HepG2 (cell line): ENCODE results near the gene MED12.

Experiments used
- ATF1 ChIP-seq: IDR thresholded peaks from 2 replicates; pipeline ENCODE4 v1.6.1; 2016; ENCODE audit warnings: mild to moderate bottlenecking, control low read depth
- MAFG ChIP-seq: sonication (generic); formaldehyde crosslinking; IDR thresholded peaks from 2 replicates; pipeline ENCODE4 v1.5.1; 2020; ENCODE audit warnings: mild to moderate bottlenecking, missing genetic modification reagents
- RXRA ChIP-seq: sonication (generic); formaldehyde crosslinking; IDR thresholded peaks from 2 replicates; pipeline ENCODE4 v1.5.1; 2020; ENCODE audit warnings: missing genetic modification reagents
- SMYD3 ChIP-seq: sonication (generic); formaldehyde crosslinking; IDR thresholded peaks from 2 replicates; pipeline ENCODE4 v1.8.1; 2023; ENCODE audit warnings: mild to moderate bottlenecking, missing genetic modification reagents
- ZZZ3 ChIP-seq: sonication (generic); formaldehyde crosslinking; IDR thresholded peaks from 2 replicates; pipeline ENCODE4 v1.4.0; 2020; ENCODE audit warnings: missing genetic modification reagents, mild to moderate bottlenecking, borderline replicate concordance
- TF ChIP-seq, protein P1 (sequence below): IDR thresholded peaks from 2 replicates; pipeline ENCODE4 v1.6.1; 2016; ENCODE audit warnings: missing compliant biosample characterization, missing genetic modification reagents, borderline replicate concordance
- TF ChIP-seq, protein P2 (sequence below): sonication (generic); formaldehyde crosslinking; IDR thresholded peaks from 2 replicates; pipeline ENCODE4 v1.5.0; 2020; ENCODE audit warnings: mild to moderate bottlenecking, missing genetic modification reagents, moderate library complexity

DNA sequence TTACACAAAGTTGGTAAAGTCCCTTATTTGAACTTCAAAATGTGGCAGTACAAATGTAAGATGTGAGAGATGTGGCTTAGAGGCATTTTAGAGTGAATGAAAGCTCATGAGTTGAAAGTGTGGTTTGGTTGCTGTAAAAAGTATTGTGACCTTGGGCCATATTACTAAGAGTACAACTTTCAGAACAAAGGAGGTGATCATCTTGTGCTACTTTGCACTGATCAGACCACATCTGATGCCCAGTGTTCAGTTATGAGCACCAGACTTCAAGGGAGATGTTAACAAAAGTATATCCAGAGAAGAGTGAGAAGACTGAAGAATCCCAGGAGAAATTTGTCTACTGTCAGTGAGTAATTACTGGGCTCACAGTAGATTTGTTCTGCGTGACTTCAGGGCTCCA, 56.4 kb downstream of the MED12 start:
- TF ChIP-seq, protein P1, sequence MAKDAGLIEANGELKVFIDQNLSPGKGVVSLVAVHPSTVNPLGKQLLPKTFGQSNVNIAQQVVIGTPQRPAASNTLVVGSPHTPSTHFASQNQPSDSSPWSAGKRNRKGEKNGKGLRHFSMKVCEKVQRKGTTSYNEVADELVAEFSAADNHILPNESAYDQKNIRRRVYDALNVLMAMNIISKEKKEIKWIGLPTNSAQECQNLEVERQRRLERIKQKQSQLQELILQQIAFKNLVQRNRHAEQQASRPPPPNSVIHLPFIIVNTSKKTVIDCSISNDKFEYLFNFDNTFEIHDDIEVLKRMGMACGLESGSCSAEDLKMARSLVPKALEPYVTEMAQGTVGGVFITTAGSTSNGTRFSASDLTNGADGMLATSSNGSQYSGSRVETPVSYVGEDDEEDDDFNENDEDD (CRISPR knock-in tag) = no peak
- TF ChIP-seq, protein P2, sequence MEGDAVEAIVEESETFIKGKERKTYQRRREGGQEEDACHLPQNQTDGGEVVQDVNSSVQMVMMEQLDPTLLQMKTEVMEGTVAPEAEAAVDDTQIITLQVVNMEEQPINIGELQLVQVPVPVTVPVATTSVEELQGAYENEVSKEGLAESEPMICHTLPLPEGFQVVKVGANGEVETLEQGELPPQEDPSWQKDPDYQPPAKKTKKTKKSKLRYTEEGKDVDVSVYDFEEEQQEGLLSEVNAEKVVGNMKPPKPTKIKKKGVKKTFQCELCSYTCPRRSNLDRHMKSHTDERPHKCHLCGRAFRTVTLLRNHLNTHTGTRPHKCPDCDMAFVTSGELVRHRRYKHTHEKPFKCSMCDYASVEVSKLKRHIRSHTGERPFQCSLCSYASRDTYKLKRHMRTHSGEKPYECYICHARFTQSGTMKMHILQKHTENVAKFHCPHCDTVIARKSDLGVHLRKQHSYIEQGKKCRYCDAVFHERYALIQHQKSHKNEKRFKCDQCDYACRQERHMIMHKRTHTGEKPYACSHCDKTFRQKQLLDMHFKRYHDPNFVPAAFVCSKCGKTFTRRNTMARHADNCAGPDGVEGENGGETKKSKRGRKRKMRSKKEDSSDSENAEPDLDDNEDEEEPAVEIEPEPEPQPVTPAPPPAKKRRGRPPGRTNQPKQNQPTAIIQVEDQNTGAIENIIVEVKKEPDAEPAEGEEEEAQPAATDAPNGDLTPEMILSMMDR = no peak
- TF ChIP-seq ZZZ3 (CRISPR knock-in tag) = no peak
- no peak for TF ChIP-seq ATF1 (CRISPR knock-in tag)
- TF ChIP-seq SMYD3 (CRISPR knock-in tag) = no peak
- TF ChIP-seq MAFG (CRISPR knock-in tag) = no peak
- no peak for TF ChIP-seq RXRA
